PC-9 (cell line): Measurements from ENCODE around the gene EVI5L.

ENCODE experiments used
- CTCF ChIP-seq: fragments of 200-600 bp; sonication (generic); conservative IDR thresholded peaks from 2 replicates; pipeline ENCODE4 v1.6.1; 2017; ENCODE audit warnings: mixed run types, antibody characterized with exemption, mild to moderate bottlenecking, moderate library complexity
- EZH2 ChIP-seq: fragments of 200-600 bp; sonication (generic); IDR thresholded peaks from 2 replicates; pipeline ENCODE4 v1.8.0; 2017; ENCODE audit warnings: antibody characterized with exemption, low read depth

DNA sequence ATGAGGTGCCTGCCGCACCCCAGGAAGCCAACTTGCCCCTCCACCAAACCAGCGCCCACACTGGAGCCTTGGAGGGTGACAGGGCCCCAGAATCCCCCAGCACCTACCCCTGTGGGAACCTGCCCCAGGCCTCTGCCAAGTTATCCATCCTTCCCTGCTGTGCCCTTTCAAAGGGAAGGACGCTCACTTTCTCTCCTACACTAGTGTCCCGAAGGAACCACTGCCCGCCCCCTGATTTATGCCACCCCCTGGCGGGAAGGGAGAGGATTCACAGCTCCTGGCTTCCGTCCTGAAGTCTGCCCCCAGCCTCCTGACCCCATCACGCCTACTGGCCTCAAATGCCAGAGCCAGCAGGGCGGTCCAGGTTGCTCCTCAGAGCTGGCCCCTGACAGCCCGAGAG, 1.4 kb downstream of the EVI5L start:
- no peak for TF ChIP-seq EZH2
- TF ChIP-seq CTCF, result peak; percentile 51
